H9 (cell line): Measurements from ENCODE around the gene SDR39U1. TPM values are rescaled to one million over a fixed set of nuclear protein-coding genes. Genes with fewer than 3 reads are reported as not detected.

Experiments
- DNase-seq: peaks from one replicate; pipeline ENCODE4 v3.0.0-alpha.2; 2017
- H2AFZ ChIP-seq: one replicate; pipeline ENCODE4 v1.6.1; 2013; ENCODE audit warnings: mild to moderate bottlenecking, low read length, control low read depth, moderate library complexity
- H2AK5ac ChIP-seq: 2 replicates; pipeline ENCODE4 v1.6.1; 2013; ENCODE audit warnings: low read length, control low read depth, mixed read lengths; ENCODE audit not compliant: insufficient read length
- H2BK120ac ChIP-seq: one replicate; pipeline ENCODE4 v1.6.1; 2013; ENCODE audit warnings: low read depth, mild to moderate bottlenecking, low read length, control low read depth, inconsistent platforms; ENCODE audit not compliant: poor library complexity, severe bottlenecking
- H2BK12ac ChIP-seq: 2 replicates; pipeline ENCODE4 v1.6.1; 2013; ENCODE audit warnings: low read length, control low read depth, mixed read lengths, low read depth; ENCODE audit not compliant: insufficient read length
- H2BK15ac ChIP-seq: 2 replicates; pipeline ENCODE4 v1.6.1; 2013; ENCODE audit warnings: low read depth, low read length, control low read depth
- H2BK20ac ChIP-seq: one replicate; pipeline ENCODE4 v1.6.1; 2013; ENCODE audit warnings: low read depth, mild to moderate bottlenecking, low read length, control low read depth, inconsistent platforms; ENCODE audit not compliant: poor library complexity, severe bottlenecking
- H2BK5ac ChIP-seq: 2 replicates; pipeline ENCODE4 v1.6.1; 2013; ENCODE audit warnings: low read length, control low read depth, mixed read lengths; ENCODE audit not compliant: insufficient read length
- H3K14ac ChIP-seq: 2 replicates; pipeline ENCODE4 v1.6.1; 2013; ENCODE audit warnings: low read length, control low read depth; ENCODE audit not compliant: insufficient read depth
- H3K18ac ChIP-seq: 2 replicates; pipeline ENCODE4 v1.6.1; 2013; ENCODE audit warnings: low read depth, mild to moderate bottlenecking, mixed read lengths, low read length, control low read depth; ENCODE audit not compliant: insufficient read length
- H3K23ac ChIP-seq: 2 replicates; pipeline ENCODE4 v1.6.1; 2013; ENCODE audit warnings: low read length, control low read depth, mixed read lengths, low read depth; ENCODE audit not compliant: insufficient read length
- H3K23me2 ChIP-seq: 2 replicates; pipeline ENCODE4 v1.6.1; 2013; ENCODE audit warnings: low read depth, mild to moderate bottlenecking, mixed read lengths, low read length, control low read depth; ENCODE audit not compliant: insufficient read length, poor library complexity, severe bottlenecking
- H3K27ac ChIP-seq: 2 replicates; pipeline ENCODE4 v1.5.1; 2013; ENCODE audit warnings: low read length, control low read depth, mixed read lengths, low read depth; ENCODE audit not compliant: insufficient read length
- H3K27me3 ChIP-seq: 2 replicates; pipeline ENCODE4 v1.6.1; 2013; ENCODE audit warnings: low read length, control low read depth, inconsistent platforms; ENCODE audit not compliant: insufficient read depth
- H3K4ac ChIP-seq: 2 replicates; pipeline ENCODE4 v1.6.1; 2013; ENCODE audit warnings: low read depth, mild to moderate bottlenecking, control low read depth, inconsistent platforms, low read length, moderate library complexity
- H3K4me1 ChIP-seq: 2 replicates; pipeline ENCODE4 v1.6.1; 2013; ENCODE audit warnings: low read length, control low read depth, inconsistent platforms; ENCODE audit not compliant: insufficient read depth
- H3K4me2 ChIP-seq: 2 replicates; pipeline ENCODE4 v1.6.1; 2013; ENCODE audit warnings: low read length, control low read depth, mixed read lengths; ENCODE audit not compliant: insufficient read length, insufficient read depth
- H3K56ac ChIP-seq: 2 replicates; pipeline ENCODE4 v1.6.1; 2013; ENCODE audit warnings: low read depth, mild to moderate bottlenecking, mixed read lengths, low read length, control low read depth; ENCODE audit not compliant: insufficient read length
- H3K79me1 ChIP-seq: 2 replicates; pipeline ENCODE4 v1.6.1; 2013; ENCODE audit warnings: low read depth, mild to moderate bottlenecking, moderate library complexity, low read length, control low read depth, inconsistent platforms; ENCODE audit not compliant: insufficient read depth, poor library complexity, severe bottlenecking
- H3K79me2 ChIP-seq: 2 replicates; pipeline ENCODE4 v1.6.1; 2013; ENCODE audit warnings: low read length, control low read depth, inconsistent platforms; ENCODE audit not compliant: insufficient read depth
- H3K9ac ChIP-seq: 2 replicates; pipeline ENCODE4 v1.6.1; 2013; ENCODE audit warnings: low read length, control low read depth, mixed read lengths; ENCODE audit not compliant: insufficient read length; ENCODE audit errors: extremely low read depth
- H3K9me3 ChIP-seq: one replicate; pipeline ENCODE4 v1.6.1; 2013; ENCODE audit warnings: low read depth, low read length, inconsistent platforms; ENCODE audit not compliant: control insufficient read depth
- H3T11ph ChIP-seq: one replicate; pipeline ENCODE4 v1.6.1; 2013; ENCODE audit warnings: mild to moderate bottlenecking, low read length, control low read depth, inconsistent platforms
- H4K20me1 ChIP-seq: one replicate; pipeline ENCODE4 v1.6.1; 2013; ENCODE audit not compliant: control insufficient read depth, insufficient read length, insufficient read depth
- H4K5ac ChIP-seq: 2 replicates; pipeline ENCODE4 v1.6.1; 2013; ENCODE audit warnings: low read depth, mild to moderate bottlenecking, mixed read lengths, low read length, control low read depth; ENCODE audit not compliant: insufficient read length
- H4K8ac ChIP-seq: replicated peaks from 2 replicates; pipeline ENCODE4 v1.6.1; 2013; ENCODE audit warnings: low read length, control low read depth, mixed read lengths, low read depth; ENCODE audit not compliant: insufficient read length
- H4K91ac ChIP-seq: 2 replicates; pipeline ENCODE4 v1.6.1; 2013; ENCODE audit warnings: low read depth, mild to moderate bottlenecking, moderate library complexity, mixed read lengths, low read length, control low read depth; ENCODE audit not compliant: insufficient read length
- H3K27ac Mint-ChIP-seq, 3 experiments: 2 replicates in 2 of 3; 3 replicates in 1 of 3; pipeline ENCODE4 v1.8.0; 2020 to 2021; ENCODE audit warnings: mixed read lengths in 3 of 3, mild to moderate bottlenecking in 1 of 3, moderate library complexity in 1 of 3
- H3K27me3 Mint-ChIP-seq: 2 replicates; pipeline ENCODE4 v1.8.0; 2021; ENCODE audit warnings: low read depth, mild to moderate bottlenecking, moderate library complexity, mixed read lengths
- H3K36me3 Mint-ChIP-seq, 3 experiments: 2 replicates in 2 of 3; 3 replicates in 1 of 3; pipeline ENCODE4 v1.8.0; 2020 to 2021; ENCODE audit warnings: low read depth in 3 of 3, mixed read lengths in 3 of 3; ENCODE audit not compliant: insufficient read depth in 1 of 3
- H3K4me1 Mint-ChIP-seq, 2 experiments: 2 replicates each; pipeline ENCODE4 v1.8.0; 2020; ENCODE audit warnings: mixed read lengths in 2 of 2
- H3K4me3 Mint-ChIP-seq, 2 experiments: 2 replicates in 1 of 2; 3 replicates in 1 of 2; pipeline ENCODE4 v1.8.0; 2020 to 2021; ENCODE audit warnings: mild to moderate bottlenecking in 2 of 2, mixed read lengths in 2 of 2, moderate library complexity in 1 of 2
- H3K9me3 Mint-ChIP-seq, 2 experiments: 2 replicates in 1 of 2; 3 replicates in 1 of 2; pipeline ENCODE4 v1.8.0; 2020; ENCODE audit warnings: mild to moderate bottlenecking in 2 of 2, mixed read lengths in 2 of 2, moderate library complexity in 1 of 2
- WGBS: extraction: QIAGEN DNeasy Blood & Tissue Kit; methylation state at CpG from one replicate; pipeline ENCODE4 v1.1.7; 2013; ENCODE audit warnings: missing lambda C conversion rate, low lambda C conversion rate, mixed read lengths; ENCODE audit not compliant: insufficient read length; ENCODE audit errors: extremely low coverage; 5-methylcytosine and 5-hydroxymethylcytosine counted together
- total RNA-seq: library from RNA; stranded (reverse); gene quantifications from 2 replicates; pipeline ENCODE4 v1.2.1, GENCODE V29; 2021
- TF ChIP-seq, protein P1 (sequence below): fragments of 200-600 bp; sonication (generic); conservative IDR thresholded peaks from 3 replicates; pipeline ENCODE4 v1.8.0; 2021; ENCODE audit warnings: antibody characterized with exemption, mild to moderate bottlenecking

SDR39U1 gene
- total RNA-seq, 1 experiment from 2014 or later: 56.2 TPM

DNA sequence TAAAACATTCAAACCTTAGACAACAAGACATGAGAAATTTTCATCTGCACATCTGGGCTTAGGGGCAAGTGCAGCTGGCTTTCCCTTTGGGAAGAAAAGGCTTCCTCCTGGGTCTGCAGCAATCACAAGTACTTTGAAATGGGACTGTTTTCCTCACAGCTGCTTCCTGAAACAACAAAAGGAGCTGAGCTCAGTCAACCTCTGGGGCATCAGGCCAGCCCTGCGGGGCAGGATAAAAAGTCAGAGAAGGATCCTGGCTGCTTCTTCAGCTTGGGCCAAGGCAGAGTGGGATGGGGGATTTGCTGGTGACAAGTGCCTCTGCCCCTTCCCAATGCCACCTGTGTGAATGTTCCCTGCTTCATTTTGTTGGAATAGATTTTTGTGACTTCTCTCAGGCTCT, 16.2 kb upstream of the SDR39U1 start:
- no peak overlapping the region for H2BK120ac ChIP-seq

More for the DNA sequence above, 16.2 kb upstream of the SDR39U1 start:
- Mint-ChIP-seq H3K4me3 (no peak overlapping the region), H3K4me1 (no peaks in the 10 kb centered on the region), H3K27me3 (peaks cover 2% of the 10 kb centered on the region; the same call in 1 of the 2 replicates), H3K36me3 (peaks cover 10 to 11% (median 11%) of the 10 kb centered on the region in 3 experiments), H3K27ac (no peak overlapping the region), H3K9me3 (peaks cover 17 to 19% of the 10 kb centered on the region in 2 experiments)
- H3K18ac ChIP-seq: no peak overlapping the region
- no peak overlapping the region for H4K8ac ChIP-seq
- H2BK5ac ChIP-seq: no peak overlapping the region
- no peak overlapping the region for H3K4me2 ChIP-seq
- no peak overlapping the region for H3K9ac ChIP-seq
- no peak overlapping the region for H3K27ac ChIP-seq
- no peak overlapping the region for H3T11ph ChIP-seq
- H3K23me2 ChIP-seq: no peaks in the 10 kb centered on the region
- H4K20me1 ChIP-seq: no peaks in the 10 kb centered on the region
- no peak overlapping the region for H2BK20ac ChIP-seq
- H3K79me2 ChIP-seq: no peaks in the 10 kb centered on the region
- no peak overlapping the region for H2BK12ac ChIP-seq
- no peaks in the 10 kb centered on the region for H3K27me3 ChIP-seq
- H2AFZ ChIP-seq: no peak overlapping the region
- TF ChIP-seq, protein P1, sequence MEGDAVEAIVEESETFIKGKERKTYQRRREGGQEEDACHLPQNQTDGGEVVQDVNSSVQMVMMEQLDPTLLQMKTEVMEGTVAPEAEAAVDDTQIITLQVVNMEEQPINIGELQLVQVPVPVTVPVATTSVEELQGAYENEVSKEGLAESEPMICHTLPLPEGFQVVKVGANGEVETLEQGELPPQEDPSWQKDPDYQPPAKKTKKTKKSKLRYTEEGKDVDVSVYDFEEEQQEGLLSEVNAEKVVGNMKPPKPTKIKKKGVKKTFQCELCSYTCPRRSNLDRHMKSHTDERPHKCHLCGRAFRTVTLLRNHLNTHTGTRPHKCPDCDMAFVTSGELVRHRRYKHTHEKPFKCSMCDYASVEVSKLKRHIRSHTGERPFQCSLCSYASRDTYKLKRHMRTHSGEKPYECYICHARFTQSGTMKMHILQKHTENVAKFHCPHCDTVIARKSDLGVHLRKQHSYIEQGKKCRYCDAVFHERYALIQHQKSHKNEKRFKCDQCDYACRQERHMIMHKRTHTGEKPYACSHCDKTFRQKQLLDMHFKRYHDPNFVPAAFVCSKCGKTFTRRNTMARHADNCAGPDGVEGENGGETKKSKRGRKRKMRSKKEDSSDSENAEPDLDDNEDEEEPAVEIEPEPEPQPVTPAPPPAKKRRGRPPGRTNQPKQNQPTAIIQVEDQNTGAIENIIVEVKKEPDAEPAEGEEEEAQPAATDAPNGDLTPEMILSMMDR: no peak
- H3K56ac ChIP-seq: no peak overlapping the region
- no peak overlapping the region for H2AK5ac ChIP-seq
- WGBS: no CpG with 5 or more reads among the region's 1 CpG
- no peaks in the 10 kb centered on the region for H3K9me3 ChIP-seq
- no peak overlapping the region for H3K23ac ChIP-seq
- no peak overlapping the region for H3K14ac ChIP-seq
- H3K4me1 ChIP-seq: no peaks in the 10 kb centered on the region
- H4K91ac ChIP-seq: no peak overlapping the region
- no peak overlapping the region for H4K5ac ChIP-seq
- DNase-seq: no peak
- H3K4ac ChIP-seq: no peak overlapping the region
- H3K79me1 ChIP-seq: no peaks in the 10 kb centered on the region
- no peak overlapping the region for H2BK15ac ChIP-seq
